Natural killer cell (primary cell): ENCODE results near the gene ZW10. TPM values are rescaled to one million over a fixed set of nuclear protein-coding genes. Genes with fewer than 3 reads are reported as not detected.
"Not testable (repeated sequence)": the region's sequence is repeated elsewhere in the genome, so short reads cannot be mapped to it uniquely, and the experiment has no call there.

Source experiments
- ATAC-seq, 3 donors: fragments of 150-1000 bp in 2 of 3; fragments of 200-7000 bp in 1 of 3; cut with Tn5 transposase; 1 replicate in 1 of 3; 2 replicates in 2 of 3; pipeline ENCODE4 v1.10.0; 2021; ENCODE audit warnings: mild to moderate bottlenecking in 2 of 3, moderate library complexity in 2 of 3
- DNase-seq, 2 donors: peaks; one replicate each; pipeline versions ENCODE4 v3.0.0 to v3.0.0-alpha.2; 2013 to 2021; ENCODE audit warnings: mixed read lengths in 1 of 2
- H3K27ac ChIP-seq: one replicate; pipeline ENCODE4 v1.5.1; 2013; ENCODE audit warnings: mild to moderate bottlenecking, low read length
- H3K27me3 ChIP-seq: one replicate; pipeline ENCODE4 v1.6.1; 2013; ENCODE audit warnings: low read length; ENCODE audit not compliant: control insufficient read depth, insufficient read depth
- H3K36me3 ChIP-seq: one replicate; pipeline ENCODE4 v1.6.1; 2013; ENCODE audit warnings: low read length; ENCODE audit not compliant: control insufficient read depth, insufficient read depth
- H3K4me1 ChIP-seq: one replicate; pipeline ENCODE4 v1.6.1; 2013; ENCODE audit warnings: low read length; ENCODE audit not compliant: control insufficient read depth, insufficient read depth
- H3K4me3 ChIP-seq: one replicate; pipeline ENCODE4 v1.5.1; 2013; ENCODE audit warnings: low read length
- H3K9me3 ChIP-seq: one replicate; pipeline ENCODE4 v1.6.1; 2013; ENCODE audit warnings: low read length; ENCODE audit not compliant: control insufficient read depth, insufficient read depth
- H3K27ac Mint-ChIP-seq, 2 donors: one replicate each; pipeline ENCODE4 v1.8.0; 2022; ENCODE audit warnings: mild to moderate bottlenecking in 2 of 2, mixed read lengths in 2 of 2, moderate library complexity in 1 of 2
- H3K27me3 Mint-ChIP-seq, 2 donors: one replicate each; pipeline ENCODE4 v1.8.0; 2022; ENCODE audit warnings: low read depth in 2 of 2, mixed read lengths in 2 of 2
- H3K36me3 Mint-ChIP-seq: one replicate; pipeline ENCODE4 v1.8.0; 2022; ENCODE audit warnings: mixed read lengths
- H3K4me1 Mint-ChIP-seq, 2 donors: one replicate each; pipeline ENCODE4 v1.8.0; 2022; ENCODE audit warnings: mixed read lengths in 2 of 2
- H3K4me3 Mint-ChIP-seq: one replicate; pipeline ENCODE4 v1.8.0; 2022; ENCODE audit warnings: mild to moderate bottlenecking, moderate library complexity, mixed read lengths
- H3K9me3 Mint-ChIP-seq, 2 donors: one replicate each; pipeline ENCODE4 v1.8.0; 2022; ENCODE audit warnings: mixed read lengths in 2 of 2
- WGBS: methylation state at CpG from one replicate; pipeline ENCODE4 v1.1.7; 2013; ENCODE audit warnings: missing lambda C conversion rate; ENCODE audit not compliant: insufficient coverage; 5-methylcytosine and 5-hydroxymethylcytosine counted together
- intact Hi-C: fragments of 100-400 bp; cut with micrococcal nuclease; formaldehyde crosslinking; loops from one replicate; pipeline ENCODE4 v1.14.2; 2022
- total RNA-seq, 4 donors: library from RNA; stranded (reverse); fragments of 120-200 nt in 1 of 4; gene quantifications; one replicate each; pipeline versions ENCODE4 v1.2.3 to v1.2.4, GENCODE V29; 2013 to 2022
- TF ChIP-seq, protein P1 (sequence below): fragments of 200-600 bp; IDR thresholded peaks from one replicate; pipeline ENCODE4 v1.8.0; 2022; ENCODE audit warnings: antibody characterized with exemption

Gene ZW10
- total RNA-seq, 3 donors from 2014 or later (not counting 1 experiment from before 2014, with no cell fraction given), result 5.8 to 9.6 (median 6.6) TPM

- 83% methylated on average over 35 of the region's 35 CpGs for WGBS
- no peak for DNase-seq
- no peak overlapping the region for H3K27ac ChIP-seq
- ATAC-seq, result no peak
- Mint-ChIP-seq H3K27me3 (peaks cover 4 to 7% of the 10 kb centered on the region in 2 donors), H3K4me1 (no peaks in the 10 kb centered on the region), H3K36me3 (no peaks in the 10 kb centered on the region), H3K27ac (no peak overlapping the region), H3K4me3 (peak overlapping the region; percentile 17), H3K9me3 (no peaks in the 10 kb centered on the region)
- H3K36me3 ChIP-seq, result no peaks in the 10 kb centered on the region
- no peaks in the 10 kb centered on the region for H3K9me3 ChIP-seq
- H3K27me3 ChIP-seq, result no peaks in the 10 kb centered on the region
- TF ChIP-seq, protein P1, sequence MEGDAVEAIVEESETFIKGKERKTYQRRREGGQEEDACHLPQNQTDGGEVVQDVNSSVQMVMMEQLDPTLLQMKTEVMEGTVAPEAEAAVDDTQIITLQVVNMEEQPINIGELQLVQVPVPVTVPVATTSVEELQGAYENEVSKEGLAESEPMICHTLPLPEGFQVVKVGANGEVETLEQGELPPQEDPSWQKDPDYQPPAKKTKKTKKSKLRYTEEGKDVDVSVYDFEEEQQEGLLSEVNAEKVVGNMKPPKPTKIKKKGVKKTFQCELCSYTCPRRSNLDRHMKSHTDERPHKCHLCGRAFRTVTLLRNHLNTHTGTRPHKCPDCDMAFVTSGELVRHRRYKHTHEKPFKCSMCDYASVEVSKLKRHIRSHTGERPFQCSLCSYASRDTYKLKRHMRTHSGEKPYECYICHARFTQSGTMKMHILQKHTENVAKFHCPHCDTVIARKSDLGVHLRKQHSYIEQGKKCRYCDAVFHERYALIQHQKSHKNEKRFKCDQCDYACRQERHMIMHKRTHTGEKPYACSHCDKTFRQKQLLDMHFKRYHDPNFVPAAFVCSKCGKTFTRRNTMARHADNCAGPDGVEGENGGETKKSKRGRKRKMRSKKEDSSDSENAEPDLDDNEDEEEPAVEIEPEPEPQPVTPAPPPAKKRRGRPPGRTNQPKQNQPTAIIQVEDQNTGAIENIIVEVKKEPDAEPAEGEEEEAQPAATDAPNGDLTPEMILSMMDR, result no peak
- H3K4me3 ChIP-seq, result no peak overlapping the region
- no peaks in the 10 kb centered on the region for H3K4me1 ChIP-seq
- intact Hi-C loops, result no loop called here
Observed at GRCh38 chr11:113789675-113790320, 16.3 kb upstream of the ZW10 start.

DNA sequence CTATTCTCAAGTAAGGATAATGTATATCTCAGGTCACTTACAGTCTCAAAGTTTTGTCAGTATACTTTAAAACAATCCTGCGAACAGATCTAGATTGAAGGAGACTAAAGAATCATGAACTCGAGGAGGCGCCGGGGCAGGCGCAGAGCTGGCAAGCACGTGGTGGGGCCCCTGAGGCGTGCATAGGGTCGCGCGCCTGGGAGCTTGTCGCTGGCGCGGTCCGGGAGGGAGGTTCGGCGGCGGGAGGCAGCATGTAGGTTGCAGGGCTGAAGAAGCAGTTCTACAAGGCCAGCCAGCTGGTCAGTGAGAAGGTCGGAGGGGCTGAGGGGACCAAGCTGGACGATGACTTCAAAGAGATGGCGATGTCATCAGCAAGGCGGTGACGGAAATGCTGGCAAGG, 15.5 kb upstream of the ZW10 start:
- H3K4me1 Mint-ChIP-seq, DNase-seq, H3K27ac Mint-ChIP-seq, H3K27ac ChIP-seq, H3K36me3 ChIP-seq, H3K36me3 Mint-ChIP-seq, H3K4me3 ChIP-seq, intact Hi-C loops, H3K27me3 ChIP-seq, H3K9me3 Mint-ChIP-seq, H3K9me3 ChIP-seq, H3K27me3 Mint-ChIP-seq, ATAC-seq, H3K4me1 ChIP-seq: not testable (repeated sequence)
- peak overlapping the region; percentile 40 for H3K4me3 Mint-ChIP-seq
- 83% methylated on average over 22 of the region's 22 CpGs for WGBS

DNA sequence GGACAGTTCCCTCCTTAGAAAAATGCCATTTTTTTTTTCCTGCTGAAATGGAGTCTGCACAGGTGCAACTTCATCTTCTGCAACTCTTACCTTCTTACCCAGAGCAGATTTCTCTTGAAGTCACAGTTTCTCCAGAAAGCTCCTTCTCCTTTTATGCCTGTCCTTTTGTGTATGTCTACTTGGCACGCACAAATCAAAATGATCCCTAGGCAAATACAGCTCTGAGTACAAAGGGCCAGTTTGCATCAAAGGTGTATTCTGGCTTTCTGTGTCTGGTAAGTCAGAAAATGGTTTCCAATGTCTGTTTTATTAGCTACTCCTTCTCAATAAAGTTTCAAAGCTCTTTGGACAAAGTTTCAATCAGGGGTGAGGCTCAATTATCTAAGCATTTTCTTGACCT, 8.6 kb upstream of the ZW10 start:
- H3K27me3 Mint-ChIP-seq, result peaks cover 30 to 37% of the 10 kb centered on the region in 2 donors
- no peak for ATAC-seq
- H3K36me3 Mint-ChIP-seq, result no peaks in the 10 kb centered on the region

GRCh38 chr11:113781682-113782081, 8.2 kb upstream of the ZW10 start:
- TF ChIP-seq, protein P1, result no peak
- Histone ChIP-seq H3K36me3 (no peaks in the 10 kb centered on the region), H3K9me3 (no peaks in the 10 kb centered on the region), H3K27me3 (no peaks in the 10 kb centered on the region), H3K27ac (no peak overlapping the region), H3K4me3 (no peak overlapping the region), H3K4me1 (no peaks in the 10 kb centered on the region)
- H3K9me3 Mint-ChIP-seq, result no peaks in the 10 kb centered on the region
- no peak for ATAC-seq
- H3K4me1 Mint-ChIP-seq, result no peaks in the 10 kb centered on the region
- no peak for DNase-seq
- intact Hi-C loops, result no loop called here
- no peak overlapping the region for H3K4me3 Mint-ChIP-seq
- peaks cover 28 to 35% of the 10 kb centered on the region in 2 donors for H3K27me3 Mint-ChIP-seq
- WGBS, result 89% methylated on average over 5 of the region's 5 CpGs
- no peak overlapping the region for H3K27ac Mint-ChIP-seq
- no peaks in the 10 kb centered on the region for H3K36me3 Mint-ChIP-seq

More for the DNA sequence above, 8.6 kb upstream of the ZW10 start:
- H3K4me3 ChIP-seq, result no peak overlapping the region
- no peaks in the 10 kb centered on the region for H3K4me1 ChIP-seq
- no peak overlapping the region for H3K27ac Mint-ChIP-seq
- H3K4me3 Mint-ChIP-seq, result no peak overlapping the region
- no peaks in the 10 kb centered on the region for H3K9me3 Mint-ChIP-seq
- no peaks in the 10 kb centered on the region for H3K27me3 ChIP-seq
- no peak for DNase-seq
- H3K4me1 Mint-ChIP-seq, result no peaks in the 10 kb centered on the region
- 93% methylated on average over 1 of the region's 1 CpG for WGBS
- no peaks in the 10 kb centered on the region for H3K36me3 ChIP-seq
- TF ChIP-seq, protein P1, result no peak
- H3K9me3 ChIP-seq, result no peaks in the 10 kb centered on the region
- intact Hi-C loops, result no loop called here
- no peak overlapping the region for H3K27ac ChIP-seq
